Caco-2 (cell line): ENCODE measurements around the gene ESRRB. TPM values are rescaled to one million over a fixed set of nuclear protein-coding genes. Genes with fewer than 3 reads are reported as not detected.
"Not testable (repeated sequence)": the region's sequence is repeated elsewhere in the genome, so short reads cannot be mapped to it uniquely, and the experiment has no call there.

ENCODE experiments used
- BruUV-seq: library from RNA; stranded (reverse); fragments of 400-500 nt; replicated peaks from 2 replicates; lab custom pipeline; 2021; lab: Mats Ljungman, UMichigan
- CTCF ChIA-PET: fragments of 300-600 bp; sonication (Branson Sonifier 250); formaldehyde crosslinking; loops from one replicate; lab custom pipeline; 2022; ENCODE audit warnings: antibody characterized with exemption; lab: Charles Lee
- POLR2A ChIA-PET: fragments of 300-600 bp; sonication (Branson Sonifier 250); formaldehyde crosslinking; loops from one replicate; lab custom pipeline; 2022; ENCODE audit warnings: antibody characterized with exemption; lab: Charles Lee
- DNase-seq, 2 experiments: peaks; one replicate each; pipeline versions ENCODE4 v3.0.0 to v3.0.0-alpha.2; 2020 to 2022
- H3K27me3 ChIP-seq: replicated peaks from 2 replicates; pipeline ENCODE4 v1.6.0; 2011; ENCODE audit warnings: low read length; ENCODE audit not compliant: control insufficient read depth, insufficient read depth
- H3K36me3 ChIP-seq: 2 replicates; pipeline ENCODE4 v1.5.1; 2011; ENCODE audit warnings: low read length; ENCODE audit not compliant: control insufficient read depth, insufficient read depth
- H3K4me1 ChIP-seq: fragments of 250-450 bp; sonication (Bioruptor Pico); 2 replicates; pipeline ENCODE4 v1.5.1; 2020; ENCODE audit warnings: mild to moderate bottlenecking
- H3K4me3 ChIP-seq: 2 replicates; pipeline ENCODE4 v1.5.1; 2011; ENCODE audit warnings: low read depth, mild to moderate bottlenecking, control low read depth, low read length
- H3K9me3 ChIP-seq: fragments of 250-450 bp; sonication (Bioruptor Pico); 2 replicates; pipeline ENCODE4 v1.5.1; 2020; ENCODE audit warnings: mild to moderate bottlenecking, moderate library complexity
- H3K27ac Mint-ChIP-seq: one replicate; pipeline ENCODE4 v1.8.0; 2022; ENCODE audit warnings: mixed read lengths; ENCODE audit not compliant: unreplicated experiment
- H3K27me3 Mint-ChIP-seq: one replicate; pipeline ENCODE4 v1.8.0; 2022; ENCODE audit warnings: mixed read lengths; ENCODE audit not compliant: insufficient read depth, unreplicated experiment
- H3K36me3 Mint-ChIP-seq: one replicate; pipeline ENCODE4 v1.8.0; 2022; ENCODE audit warnings: mild to moderate bottlenecking, mixed read lengths; ENCODE audit not compliant: insufficient read depth, unreplicated experiment
- H3K4me1 Mint-ChIP-seq: one replicate; pipeline ENCODE4 v1.8.0; 2022; ENCODE audit warnings: low read depth, mixed read lengths; ENCODE audit not compliant: unreplicated experiment
- H3K4me3 Mint-ChIP-seq: one replicate; pipeline ENCODE4 v1.8.0; 2022; ENCODE audit warnings: mild to moderate bottlenecking, moderate library complexity, mixed read lengths; ENCODE audit not compliant: unreplicated experiment
- H3K9me3 Mint-ChIP-seq: one replicate; pipeline ENCODE4 v1.8.0; 2022; ENCODE audit warnings: mixed read lengths; ENCODE audit not compliant: unreplicated experiment
- CTCF ChIP-seq, 2 experiments: fragments of 200-600 bp in 1 of 2; IDR thresholded peaks; 1 replicate in 1 of 2; 2 replicates in 1 of 2; pipeline versions ENCODE4 v1.5.1 to v1.8.0; 2011 to 2022; ENCODE audit warnings: antibody characterized with exemption in 1 of 2, control low read depth in 1 of 2, inconsistent platforms in 1 of 2, low read depth in 1 of 2, low read length in 1 of 2, mild to moderate bottlenecking in 1 of 2, moderate library complexity in 1 of 2; ENCODE audit not compliant: insufficient read depth in 1 of 2, severe bottlenecking in 1 of 2, unreplicated experiment in 1 of 2
- intact Hi-C: fragments of 100-400 bp; cut with micrococcal nuclease; formaldehyde crosslinking; loops from one replicate; pipeline ENCODE4 v1.10.0; 2022; ENCODE audit not compliant: unreplicated experiment
- total RNA-seq: library from RNA; stranded (reverse); gene quantifications from 2 replicates; pipeline ENCODE4 v1.2.3, GENCODE V29; 2022

Gene ESRRB
- total RNA-seq, 1 experiment from 2014 or later = not detected

GRCh38 chr14:76525106-76525821 lies 149.3 kb downstream of the ESRRB start:
- Mint-ChIP-seq H3K27me3 (peaks cover 14% of the 10 kb centered on the region), H3K9me3 (no peaks in the 10 kb centered on the region), H3K36me3 (no peaks in the 10 kb centered on the region), H3K4me1 (no peaks in the 10 kb centered on the region), H3K27ac (no peak overlapping the region), H3K4me3 (no peak overlapping the region)
- BruUV-seq = no TSS peak
- H3K27me3 ChIP-seq = no peaks in the 10 kb centered on the region
- H3K4me3 ChIP-seq = no peak overlapping the region
- DNase-seq = no peak
- ChIA-PET POLR2A (no interaction called here), CTCF (no interaction called here)
- no peak for TF ChIP-seq CTCF (IDR thresholded peaks at IDR 0.05; ENCODE audit: insufficient read depth in 1 of 2, low read depth in 1 of 2, low read length in 1 of 2, severe bottlenecking in 1 of 2, unreplicated experiment in 1 of 2)
- no peaks in the 10 kb centered on the region for H3K36me3 ChIP-seq
- H3K9me3 ChIP-seq = 0 out of 2 replicates have a peak, but pooled peaks cover 7% of the 10 kb centered on the region
- H3K4me1 ChIP-seq = no peaks in the 10 kb centered on the region
- intact Hi-C loops = no loop called here

- Mint-ChIP-seq H3K27ac (no peak overlapping the region), H3K4me3 (no peak overlapping the region), H3K36me3 (no peaks in the 10 kb centered on the region), H3K9me3 (no peaks in the 10 kb centered on the region), H3K4me1 (no peaks in the 10 kb centered on the region), H3K27me3 (peaks cover 6% of the 10 kb centered on the region)
- no peaks in the 10 kb centered on the region for H3K36me3 ChIP-seq
- intact Hi-C loops = no loop called here
- H3K4me1 ChIP-seq = no peaks in the 10 kb centered on the region
- H3K9me3 ChIP-seq = no peaks in the 10 kb centered on the region
- POLR2A ChIA-PET = no interaction called here
- H3K27me3 ChIP-seq = no peaks in the 10 kb centered on the region; the same call in 1 of the 2 replicates
- no peak for DNase-seq
- no peak overlapping the region for H3K4me3 ChIP-seq
- no TSS peak for BruUV-seq
- TF ChIP-seq CTCF (IDR thresholded peaks at IDR 0.05; ENCODE audit: insufficient read depth in 1 of 2, low read depth in 1 of 2, low read length in 1 of 2, severe bottlenecking in 1 of 2, unreplicated experiment in 1 of 2) = no peak
- CTCF ChIA-PET = no interaction called here
Measured at GRCh38 chr14:76531085-76531484, 155.1 kb downstream of the ESRRB start.

GRCh38 chr14:76531821-76532318 lies 155.9 kb downstream of the ESRRB start:
- H3K9me3 Mint-ChIP-seq = no peaks in the 10 kb centered on the region
- no peak for DNase-seq
- intact Hi-C loops = no loop called here
- ChIA-PET CTCF (no interaction called here), POLR2A (no interaction called here)
- no peaks in the 10 kb centered on the region; the same call in 1 of the 2 replicates for H3K27me3 ChIP-seq
- H3K4me1 Mint-ChIP-seq = no peaks in the 10 kb centered on the region
- H3K36me3 Mint-ChIP-seq = no peaks in the 10 kb centered on the region
- H3K4me3 Mint-ChIP-seq = no peak overlapping the region
- peaks cover 6% of the 10 kb centered on the region for H3K27me3 Mint-ChIP-seq
- no peaks in the 10 kb centered on the region for H3K9me3 ChIP-seq
- no peaks in the 10 kb centered on the region for H3K4me1 ChIP-seq
- H3K36me3 ChIP-seq = no peaks in the 10 kb centered on the region
- no peak overlapping the region for H3K27ac Mint-ChIP-seq
- no TSS peak for BruUV-seq
- H3K4me3 ChIP-seq = no peak overlapping the region
- TF ChIP-seq CTCF (IDR thresholded peaks at IDR 0.05; ENCODE audit: insufficient read depth in 1 of 2, low read depth in 1 of 2, low read length in 1 of 2, severe bottlenecking in 1 of 2, unreplicated experiment in 1 of 2) = no peak

- H3K27me3 ChIP-seq = not testable (repeated sequence)
Measured at GRCh38 chr14:76536636-76537035, 160.7 kb downstream of the ESRRB start.

More at GRCh38 chr14:76536636-76537035, 160.7 kb downstream of the ESRRB start:
- POLR2A ChIA-PET, CTCF ChIA-PET, BruUV-seq, H3K36me3 Mint-ChIP-seq, H3K36me3 ChIP-seq, H3K4me1 ChIP-seq, H3K27me3 Mint-ChIP-seq, H3K4me1 Mint-ChIP-seq, DNase-seq, intact Hi-C loops, H3K4me3 Mint-ChIP-seq, H3K27ac Mint-ChIP-seq, H3K9me3 ChIP-seq, H3K4me3 ChIP-seq, H3K9me3 Mint-ChIP-seq: not testable (repeated sequence)
